Stimulated activated CD8-positive, alpha-beta memory T cell treated with anti-CD3 and anti-CD28 coated beads, Interleukin-4, amount 100 ng/mL, for 24 hours (primary cell): ENCODE data around the gene MLLT10.
"Not testable (repeated sequence)": the region's sequence is repeated elsewhere in the genome, so short reads cannot be mapped to it uniquely, and the experiment has no call there.

Experiments
- DNase-seq: peaks from one replicate; pipeline ENCODE4 v3.0.0-alpha.2; 2020; ENCODE audit warnings: low read depth

Gene MLLT10

DNA sequence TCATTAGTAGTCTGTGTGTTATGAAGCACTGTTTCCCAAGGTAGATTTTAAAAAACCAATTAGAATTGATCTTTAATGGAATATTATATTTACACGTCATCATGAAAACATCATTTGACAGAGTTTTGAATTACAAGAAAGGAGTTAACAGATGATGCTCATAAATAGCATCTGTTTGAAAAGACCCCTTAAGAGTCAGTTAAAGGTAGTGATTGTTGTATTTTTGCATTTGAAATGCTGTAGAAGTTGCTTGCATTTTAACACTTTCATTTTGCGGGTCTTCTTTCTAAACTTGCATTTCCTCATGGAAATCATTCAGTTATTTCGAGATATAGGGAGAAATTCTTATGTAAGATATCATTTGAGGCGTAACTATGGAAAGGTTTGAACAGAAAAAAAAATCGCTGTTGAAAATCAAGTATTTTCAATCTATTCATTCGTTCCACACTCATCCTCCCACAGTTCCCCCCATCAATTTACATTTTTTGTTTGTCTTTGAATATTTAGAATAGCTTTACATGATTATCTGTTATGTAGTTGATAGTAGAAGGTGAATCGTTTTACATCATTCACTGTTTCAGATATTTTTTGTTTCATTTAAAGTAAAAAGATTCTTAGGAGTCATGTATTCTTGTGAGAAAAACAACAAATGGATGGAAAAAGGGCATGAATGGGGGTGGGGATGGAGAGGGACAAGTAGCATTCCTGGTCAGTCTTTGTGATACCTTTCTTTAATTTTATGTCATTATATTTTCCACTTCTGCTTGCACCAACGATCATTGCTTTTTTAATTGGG is 5.6 kb upstream of the MLLT10 start:
- DNase-seq = no peak

DNA sequence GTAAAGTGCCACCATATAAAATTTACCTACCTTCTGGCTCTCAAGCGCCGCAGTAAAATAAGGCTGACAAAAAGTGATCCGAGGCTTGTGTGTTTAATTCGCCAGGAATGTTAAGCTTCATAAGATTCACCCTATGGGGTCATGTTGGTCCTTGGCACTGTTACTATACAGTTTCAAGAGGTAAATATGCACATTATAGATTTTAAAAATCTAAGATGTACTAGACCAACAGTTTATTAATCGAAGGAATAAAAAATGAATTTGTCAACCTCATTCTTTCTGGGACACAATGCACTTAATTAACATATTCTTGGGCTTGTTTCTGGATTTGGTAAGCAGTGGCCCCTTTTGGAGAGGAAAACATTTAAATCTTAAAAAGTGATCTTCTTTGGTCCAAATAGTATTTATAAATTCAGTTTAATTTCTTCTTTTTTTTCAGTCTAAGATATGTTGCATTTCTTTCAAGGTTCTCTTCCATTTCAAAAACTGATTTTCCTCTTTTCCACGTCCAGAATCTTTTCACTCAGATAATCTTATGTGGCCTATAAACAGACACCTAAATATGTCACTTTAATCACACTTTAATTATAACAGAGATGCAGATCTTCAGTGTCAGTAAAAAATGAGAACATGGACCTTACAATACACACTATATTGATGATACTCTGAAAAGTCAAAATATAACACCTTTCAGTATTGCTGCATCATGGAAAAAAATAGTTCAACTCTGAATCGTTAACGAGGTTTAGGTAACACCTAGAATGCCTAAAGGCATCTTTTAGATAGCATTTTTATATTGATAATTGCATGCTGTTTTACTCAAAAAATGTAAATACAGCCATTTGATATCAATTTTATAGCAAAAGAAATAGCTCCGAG is 4.8 kb upstream of the MLLT10 start:
- no peak for DNase-seq

DNA sequence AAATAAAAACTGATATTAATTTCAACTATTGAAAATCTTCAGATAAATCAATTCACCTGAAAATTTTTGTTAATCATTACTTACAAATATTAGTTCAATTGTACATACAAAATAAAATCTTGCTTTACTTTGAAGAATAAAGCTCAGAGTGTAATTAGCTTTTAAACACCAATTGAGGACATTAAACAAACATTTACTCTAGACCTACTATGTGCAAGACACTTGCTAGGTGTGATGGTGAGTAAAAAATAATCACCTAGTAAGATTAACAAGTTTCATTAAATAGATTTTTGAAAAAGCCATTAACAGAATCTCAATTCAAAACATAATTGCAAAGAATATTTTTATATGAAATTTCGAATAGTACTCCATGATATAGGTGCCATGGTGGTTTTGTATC is 3.9 kb upstream of the MLLT10 start:
- DNase-seq = no peak

DNA sequence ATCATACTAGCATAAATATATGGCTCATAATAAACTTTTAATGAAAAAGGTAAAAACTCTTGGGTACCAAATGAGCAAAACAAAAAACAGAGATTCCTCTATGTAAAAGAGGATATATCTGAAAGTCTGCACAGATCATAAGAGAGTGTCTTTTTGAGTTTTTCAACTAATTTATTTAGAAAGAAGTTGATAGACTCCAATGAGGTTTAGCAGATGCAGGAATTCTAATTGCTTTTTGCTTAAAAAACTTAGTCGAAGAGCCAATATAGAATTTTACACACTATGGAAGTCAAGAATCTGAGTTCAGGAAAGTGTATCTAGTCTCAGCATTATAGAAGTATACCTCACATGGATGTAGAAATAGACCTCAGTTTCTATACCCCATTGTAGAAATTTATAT is 3.4 kb upstream of the MLLT10 start:
- DNase-seq = no peak

DNA sequence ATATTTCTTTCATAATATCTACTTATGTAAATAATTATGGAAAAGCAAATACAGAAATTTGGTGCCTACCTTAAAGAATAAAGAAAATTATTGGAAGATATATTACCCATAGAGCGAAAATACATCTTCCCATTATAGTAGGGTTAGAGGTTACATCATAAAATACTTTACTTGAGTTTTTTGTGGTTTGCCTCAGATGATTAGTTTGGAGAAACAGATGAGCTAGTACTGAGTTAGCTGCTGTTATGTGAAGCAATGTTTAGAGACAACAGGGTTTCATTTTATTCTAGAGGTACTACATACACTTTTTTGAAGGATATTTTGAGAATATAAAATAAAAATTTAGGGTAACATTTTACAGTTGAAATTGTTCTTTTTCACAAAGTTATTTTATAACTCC is 2.9 kb upstream of the MLLT10 start:
- DNase-seq = no peak

DNA sequence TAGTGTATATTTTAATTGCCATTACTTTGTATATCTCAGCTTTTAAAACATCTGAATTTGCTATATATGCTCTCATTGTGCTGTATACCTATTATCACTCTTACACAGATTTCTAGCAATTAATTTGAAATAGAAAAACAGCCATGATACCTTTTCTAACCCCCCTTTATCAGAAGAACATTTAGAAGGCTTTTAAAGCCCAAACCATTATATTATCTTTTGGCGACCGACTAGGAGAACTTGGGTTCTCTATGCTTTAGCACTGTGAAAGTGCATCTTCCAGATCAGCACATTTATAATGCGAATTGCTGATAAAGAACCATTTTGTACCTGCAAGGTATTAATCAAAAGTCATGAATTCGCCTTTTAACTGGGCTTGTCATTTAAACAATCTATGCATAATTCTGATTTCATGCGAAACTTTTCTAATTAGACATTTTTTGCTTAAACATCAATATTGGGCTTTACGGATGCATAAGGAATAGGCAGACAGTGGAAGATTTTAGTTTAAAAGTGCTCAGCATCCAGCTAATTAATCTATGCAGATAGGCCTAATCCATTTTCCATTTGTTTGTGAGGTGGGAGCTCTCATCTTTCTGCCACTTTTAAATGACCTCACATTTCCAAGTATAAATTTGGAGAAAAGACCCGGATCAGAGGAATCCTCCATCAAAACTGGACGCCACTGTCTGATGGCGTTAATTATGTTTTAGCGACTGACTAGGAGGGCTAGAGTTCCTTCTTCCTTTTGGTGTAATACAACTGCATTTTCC is 1.2 kb upstream of the MLLT10 start:
- no peak for DNase-seq

DNA sequence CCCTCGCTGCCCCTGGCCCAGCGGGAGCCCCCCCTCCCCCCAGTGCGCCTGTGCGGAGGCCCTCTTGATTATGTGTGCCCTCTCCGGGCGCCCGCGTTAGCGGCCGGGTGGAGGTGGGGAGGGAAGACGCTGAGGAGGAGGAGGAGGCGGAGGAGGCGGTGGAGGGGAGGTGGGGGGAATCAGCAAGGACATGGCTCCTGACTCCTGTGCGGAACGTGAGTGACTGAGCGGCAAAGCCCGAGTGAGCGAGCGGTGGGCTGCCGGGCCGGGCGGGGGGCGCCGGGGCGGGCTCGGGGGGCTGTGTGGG is 201 bp downstream of the MLLT10 start:
- no peak for DNase-seq

DNA sequence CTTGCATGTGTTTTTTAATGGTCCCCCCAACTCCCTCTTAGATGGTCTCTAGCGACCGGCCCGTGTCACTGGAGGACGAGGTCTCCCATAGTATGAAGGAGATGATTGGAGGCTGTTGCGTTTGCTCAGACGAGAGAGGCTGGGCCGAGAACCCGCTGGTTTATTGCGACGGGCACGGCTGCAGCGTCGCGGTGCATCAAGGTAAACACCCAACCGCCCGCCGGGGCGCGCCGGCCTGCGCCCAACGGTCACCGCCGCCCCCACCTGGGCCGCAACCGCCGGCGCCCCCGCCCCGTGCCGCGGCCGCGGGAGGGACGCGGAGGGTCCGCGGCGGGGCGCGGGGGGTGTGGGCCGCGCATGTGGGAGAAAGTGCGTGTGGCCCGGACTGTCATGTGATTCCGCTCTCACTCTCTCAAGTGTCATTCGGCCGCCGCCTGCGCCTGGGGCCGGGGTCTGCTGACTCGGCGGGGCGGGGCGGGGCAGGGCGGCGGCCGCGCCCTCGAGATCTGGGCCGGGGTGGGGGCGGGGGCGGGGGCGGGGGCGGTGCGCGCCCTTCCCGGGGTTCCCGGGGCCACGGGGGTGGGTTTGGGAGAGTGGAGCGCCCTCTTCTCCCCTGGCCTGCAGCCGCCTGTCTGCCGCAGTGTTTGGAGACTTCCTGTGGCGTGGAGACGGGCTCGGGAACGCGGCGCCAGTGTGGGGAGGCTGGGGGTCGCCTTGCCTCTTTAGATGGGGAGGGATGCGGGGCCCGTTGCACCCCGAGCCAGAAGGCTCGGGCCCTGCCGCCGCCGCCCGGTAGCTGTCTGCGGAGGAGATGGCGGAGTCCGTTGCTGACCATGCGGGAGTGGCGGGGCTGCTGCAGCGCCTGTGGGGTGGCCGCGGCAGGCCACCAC is 817 bp downstream of the MLLT10 start:
- DNase-seq = peak; percentile 33

DNA sequence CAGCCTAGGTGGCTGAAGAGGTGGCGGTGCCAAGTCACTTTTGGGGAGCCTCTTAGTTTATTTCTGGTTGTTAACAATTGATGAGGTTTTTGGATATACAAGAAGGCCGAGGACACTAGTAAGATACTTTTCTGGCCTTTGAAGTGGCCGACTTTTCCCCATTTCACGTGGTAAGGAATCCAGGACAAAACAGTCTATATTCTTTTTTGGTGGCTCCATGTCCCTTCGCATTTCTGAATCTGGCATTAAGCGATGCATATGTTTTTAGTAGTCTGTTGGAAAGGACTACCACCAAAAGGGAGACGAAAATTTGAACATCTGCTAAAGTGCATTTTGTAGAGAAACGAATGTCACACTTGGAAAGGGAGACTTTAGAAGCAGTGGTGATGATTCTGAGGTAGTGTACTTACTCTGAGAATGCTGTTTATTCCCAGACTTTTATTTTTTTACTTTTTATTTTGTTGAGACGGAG is 1.5 kb downstream of the MLLT10 start:
- DNase-seq = no peak

DNA sequence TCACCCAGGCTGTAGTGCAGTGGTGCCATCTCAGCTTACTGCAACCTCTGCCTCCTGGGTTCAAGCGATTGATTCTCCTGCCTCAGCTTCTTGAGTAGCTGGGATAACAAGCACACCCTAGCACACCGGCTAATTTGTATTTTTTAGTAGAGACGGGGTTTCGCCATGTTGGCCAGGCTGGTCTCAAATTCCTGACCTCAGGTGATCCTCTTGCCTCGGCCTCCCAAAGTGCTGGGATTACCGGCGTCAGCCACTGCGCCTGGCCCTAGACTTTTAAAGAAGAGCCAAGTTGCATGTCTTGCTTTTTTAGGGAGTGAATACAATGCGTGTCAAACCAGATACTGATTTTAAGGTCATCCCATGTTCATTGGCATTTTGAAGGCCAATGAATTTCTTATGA is 1.9 kb downstream of the MLLT10 start:
- not testable (repeated sequence) for DNase-seq

DNA sequence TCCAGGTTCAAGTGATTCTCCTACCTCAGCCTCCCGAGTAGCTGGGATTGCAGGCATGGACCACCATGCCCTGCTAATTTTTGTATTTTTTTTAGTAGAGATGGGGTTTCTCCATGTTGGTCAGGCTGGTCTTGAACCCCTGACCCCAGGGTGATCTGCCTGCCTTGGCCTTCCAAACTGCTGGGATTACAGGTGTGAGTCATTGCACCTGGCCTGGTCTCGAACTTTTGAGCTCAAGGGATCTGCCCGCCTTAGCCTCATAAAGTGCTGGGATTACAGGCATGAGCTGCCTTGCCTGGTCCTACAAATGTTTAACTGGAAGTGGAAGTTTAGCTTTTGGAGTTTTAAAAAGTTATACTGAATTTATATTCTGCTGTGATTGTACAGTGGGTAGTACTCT is 2.8 kb downstream of the MLLT10 start:
- DNase-seq = no peak

DNA sequence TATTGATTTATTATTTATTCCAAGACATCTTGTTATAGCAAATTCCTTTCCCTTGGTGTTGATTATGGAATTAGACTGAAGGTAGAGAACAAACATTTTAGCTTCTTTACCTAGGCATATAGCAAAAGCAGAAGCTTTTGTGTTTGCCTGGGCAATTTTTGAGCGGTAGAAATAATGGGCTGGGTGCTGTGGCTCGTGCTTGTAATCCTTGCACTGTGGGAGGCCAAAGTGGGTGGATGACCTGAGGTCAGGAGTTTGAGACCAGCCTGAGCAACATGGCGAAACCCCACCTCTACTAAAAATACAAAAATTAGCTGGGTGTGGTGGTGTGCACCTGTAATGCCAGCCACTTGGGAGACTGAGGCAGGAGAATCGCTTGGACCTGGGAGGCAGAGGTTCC is 6.7 kb downstream of the MLLT10 start:
- not testable (repeated sequence) for DNase-seq

DNA sequence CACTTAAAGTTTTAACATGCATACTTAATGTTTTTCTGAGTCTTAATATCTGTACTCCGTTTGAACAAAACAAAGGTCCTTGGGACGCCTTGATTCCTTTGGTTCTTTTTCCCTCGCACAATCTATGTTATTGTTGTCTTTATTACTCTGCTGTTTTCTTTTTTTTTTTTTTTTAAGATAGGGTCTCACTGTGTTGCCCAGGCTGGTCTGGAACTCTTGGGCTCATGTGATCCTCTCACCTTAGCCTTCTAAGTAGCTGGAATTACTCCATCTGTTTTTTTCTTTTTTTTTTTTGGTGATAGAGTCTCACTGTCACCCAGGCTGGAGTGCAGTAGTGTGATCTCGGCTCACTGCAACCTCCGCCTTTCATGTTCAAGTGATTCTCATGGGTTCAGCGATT is 13.2 kb downstream of the MLLT10 start:
- DNase-seq = no peak

DNA sequence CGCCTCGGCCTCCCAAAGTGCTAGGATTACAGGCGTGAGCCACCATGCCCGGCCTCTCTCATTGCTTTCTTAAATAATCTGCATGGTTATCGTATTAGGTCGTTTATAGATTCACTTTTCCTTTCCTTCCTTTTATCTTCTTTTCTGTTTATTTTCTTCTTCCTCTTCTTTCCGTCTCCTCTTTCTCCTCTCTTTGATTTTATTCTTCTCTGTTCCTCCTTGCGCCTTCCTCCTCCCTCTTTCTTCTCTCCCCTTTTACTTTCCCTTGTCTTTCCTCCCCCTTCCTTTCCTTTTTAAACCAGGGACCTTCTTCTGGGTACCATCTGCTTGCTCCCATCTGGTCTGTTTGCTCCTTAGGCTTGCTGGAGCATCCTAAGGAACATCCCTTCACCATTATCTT is 18.6 kb downstream of the MLLT10 start:
- no peak for DNase-seq

DNA sequence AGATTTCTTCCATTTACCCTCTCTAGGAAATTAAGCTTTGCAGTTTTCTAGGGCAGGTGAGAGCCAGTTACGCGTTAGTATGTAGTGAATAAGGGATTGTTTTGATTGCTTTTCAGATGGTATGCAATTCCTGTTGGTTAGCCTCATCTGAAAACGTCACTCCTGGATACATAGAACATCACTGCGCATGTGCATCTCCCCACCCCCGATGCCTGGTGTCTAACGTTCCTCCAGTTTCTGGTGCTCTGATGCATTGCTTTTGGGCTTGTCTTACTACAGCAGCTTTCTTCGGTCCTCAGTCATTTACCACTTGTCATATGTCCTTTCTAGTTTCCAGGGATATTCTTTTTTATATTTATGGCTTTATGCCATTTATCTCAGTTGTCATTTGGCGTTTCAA is 22.5 kb downstream of the MLLT10 start:
- DNase-seq = no peak

DNA sequence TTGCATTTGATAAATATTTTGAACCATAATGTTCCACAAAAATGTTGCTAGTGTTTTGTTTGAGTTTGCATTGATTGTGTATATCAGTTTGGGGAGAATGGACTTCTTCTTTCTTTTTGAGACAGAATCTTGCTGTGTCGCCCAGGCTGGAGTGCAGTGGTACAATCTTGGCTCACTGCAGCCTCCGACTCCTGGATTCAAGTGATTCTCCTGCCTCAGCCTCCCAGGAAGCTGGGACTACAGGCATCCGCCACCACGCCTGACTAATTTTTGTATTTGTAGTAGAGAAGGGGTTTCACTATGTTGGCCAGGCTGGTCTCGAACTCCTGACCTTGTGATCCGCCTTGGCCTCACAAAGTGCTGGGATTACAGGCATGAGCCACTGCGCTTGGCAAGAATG is 25.0 kb downstream of the MLLT10 start:
- DNase-seq = not testable (repeated sequence)

DNA sequence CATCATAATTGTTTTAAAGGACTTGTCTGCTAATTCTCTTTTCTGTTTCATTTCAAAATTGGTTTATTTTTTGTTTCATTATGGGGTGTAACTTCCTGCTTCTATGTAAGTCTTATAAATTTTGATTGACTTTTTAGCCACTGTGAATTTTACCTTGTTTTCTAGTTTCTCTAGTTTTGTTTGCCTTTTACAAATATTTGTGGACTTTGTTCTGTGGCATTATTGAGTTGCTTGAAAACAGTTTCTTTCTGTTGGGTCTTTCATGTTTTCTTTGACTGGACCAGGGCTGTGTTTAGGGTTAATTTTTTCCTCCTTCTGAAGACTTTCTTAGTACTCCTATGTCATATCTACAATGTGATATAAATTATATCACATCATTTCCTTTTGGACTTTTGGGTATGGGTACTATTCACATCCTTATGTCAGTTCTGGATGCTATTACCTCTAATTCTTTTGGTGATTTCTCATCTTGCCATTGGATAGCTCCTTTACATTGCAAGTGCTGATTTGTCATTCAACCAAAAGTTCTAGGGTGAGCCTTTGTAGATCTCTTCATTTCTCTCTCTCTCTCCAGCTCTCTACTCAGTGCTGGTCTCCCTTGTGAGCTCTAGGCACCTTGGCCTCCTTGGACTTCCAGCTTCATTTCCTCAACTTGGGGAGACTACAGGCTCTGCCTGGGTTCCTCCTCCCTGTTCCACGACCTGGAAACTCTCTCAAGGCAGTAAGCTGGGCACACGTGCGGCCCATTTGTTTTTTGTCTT is 36.9 kb downstream of the MLLT10 start:
- DNase-seq = no peak

DNA sequence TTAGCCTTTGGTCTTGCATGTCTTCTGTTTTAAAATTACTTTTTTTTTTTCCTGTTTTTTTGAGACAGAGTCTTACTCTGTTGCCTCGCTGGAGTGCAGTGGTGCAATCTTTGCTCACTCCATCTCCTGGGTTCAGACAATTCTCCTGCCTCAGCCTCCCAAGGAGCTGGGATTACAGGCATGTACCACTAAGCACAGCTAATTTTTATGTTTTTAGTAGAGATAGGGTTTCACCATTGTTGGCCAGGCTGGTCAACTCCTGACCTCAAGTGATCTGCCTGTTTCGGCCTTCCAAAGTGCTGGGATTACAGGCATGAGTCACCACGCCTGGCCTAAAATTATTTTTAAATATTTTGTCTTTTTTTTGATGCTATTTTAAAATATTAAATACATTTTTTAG is 38.5 kb downstream of the MLLT10 start:
- no peak for DNase-seq

DNA sequence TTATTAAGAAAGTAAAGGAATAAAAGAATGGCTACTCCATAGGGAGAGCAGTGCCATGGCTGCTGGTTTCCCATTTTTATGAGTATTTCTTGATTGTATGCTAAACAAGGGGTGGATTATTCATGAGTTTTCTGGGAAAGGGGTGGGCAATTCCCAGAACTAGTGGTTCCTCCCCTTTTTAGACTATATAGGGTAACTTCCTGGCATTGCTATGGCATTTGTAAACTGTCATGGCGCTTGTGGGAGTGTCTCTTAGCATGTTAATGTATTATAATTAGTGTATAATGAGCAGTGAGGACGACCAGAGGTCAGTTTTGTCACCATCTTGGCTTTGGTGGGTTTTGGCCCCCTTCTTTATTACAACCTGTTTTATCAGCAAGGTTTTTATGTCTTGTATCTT is 40.5 kb downstream of the MLLT10 start:
- not testable (repeated sequence) for DNase-seq

DNA sequence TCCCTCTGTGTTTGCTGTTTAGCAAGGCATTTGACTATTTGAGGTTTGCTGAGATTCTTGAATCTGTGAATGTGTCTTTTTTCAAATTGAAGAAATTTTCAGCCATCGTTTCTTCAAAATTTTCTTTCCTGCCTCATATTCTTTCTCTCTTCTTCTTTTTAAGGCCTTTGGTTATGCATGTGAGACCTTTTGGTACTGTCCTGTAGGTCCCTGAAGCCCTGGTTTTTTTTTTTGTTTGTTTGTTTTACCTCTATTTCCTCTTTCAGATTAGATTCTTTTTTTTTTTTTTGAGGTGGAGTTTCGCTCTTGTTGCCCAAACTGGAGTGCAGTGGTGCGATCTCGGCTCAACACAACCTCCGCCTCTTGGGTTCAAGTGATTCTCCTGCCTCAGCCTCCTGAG is 45.3 kb downstream of the MLLT10 start:
- DNase-seq = no peak

DNA sequence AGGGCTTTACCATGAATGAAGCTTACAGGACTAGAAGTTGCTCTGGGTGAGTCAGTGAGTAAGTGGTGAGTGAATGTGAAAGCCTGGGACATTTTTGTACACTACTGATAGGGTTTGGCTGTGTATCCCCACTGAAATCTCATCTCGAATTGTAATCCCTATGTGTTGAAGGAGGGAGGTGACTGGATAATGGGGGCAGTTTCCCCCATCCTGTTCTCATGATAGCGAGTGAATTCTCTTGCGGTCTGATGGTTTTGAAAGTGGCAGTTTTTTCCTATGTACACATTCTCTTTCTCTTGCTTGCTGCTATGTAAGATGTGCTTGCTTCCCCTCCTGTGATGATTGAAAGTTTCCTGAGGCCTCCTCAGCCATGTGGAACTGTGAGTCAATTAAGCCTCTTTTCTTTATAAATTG is 47.4 kb downstream of the MLLT10 start:
- not testable (repeated sequence) for DNase-seq
